Parathyroid adenoma (tissue), 2 donors: ENCODE measurements around the gene TMEM182.

Source experiments
- H2AFZ ChIP-seq: fragments of 300-600 bp; sonication (generic); one replicate; pipeline ENCODE4 v1.7.0; 2017; ENCODE audit warnings: antibody characterized with exemption, mild to moderate bottlenecking
- H3K27ac ChIP-seq: fragments of 300-600 bp; sonication (generic); one replicate; pipeline ENCODE4 v1.7.0; 2017
- H3K27me3 ChIP-seq: fragments of 300-600 bp; sonication (generic); one replicate; pipeline ENCODE4 v1.7.0; 2017; ENCODE audit warnings: low read length; ENCODE audit not compliant: control insufficient read depth, insufficient read depth
- H3K36me3 ChIP-seq: fragments of 300-600 bp; sonication (generic); one replicate; pipeline ENCODE4 v1.7.0; 2017; ENCODE audit warnings: low read length; ENCODE audit not compliant: control insufficient read depth, insufficient read depth
- H3K4me1 ChIP-seq: fragments of 300-600 bp; sonication (generic); one replicate; pipeline ENCODE4 v1.7.0; 2017; ENCODE audit warnings: control low read depth
- H3K4me2 ChIP-seq: fragments of 300-600 bp; sonication (generic); one replicate; pipeline ENCODE4 v1.7.0; 2017; ENCODE audit warnings: low read length
- H3K4me3 ChIP-seq: fragments of 300-600 bp; sonication (generic); one replicate; pipeline ENCODE4 v1.7.0; 2017; ENCODE audit warnings: low read depth, low read length
- H3K79me2 ChIP-seq: fragments of 300-600 bp; sonication (generic); one replicate; pipeline ENCODE4 v1.7.0; 2017; ENCODE audit warnings: control low read depth
- H3K9ac ChIP-seq: fragments of 300-600 bp; sonication (generic); one replicate; pipeline ENCODE4 v1.7.0; 2017; ENCODE audit warnings: mild to moderate bottlenecking
- H3K9me3 ChIP-seq: fragments of 300-600 bp; sonication (generic); one replicate; pipeline ENCODE4 v1.7.0; 2017; ENCODE audit warnings: low read length; ENCODE audit not compliant: control insufficient read depth
- CTCF ChIP-seq: fragments of 300-600 bp; sonication (generic); IDR thresholded peaks from one replicate; pipeline ENCODE4 v1.7.0; 2017; ENCODE audit warnings: antibody characterized with exemption, mild to moderate bottlenecking
- donor health status: primary hyperparathyroidism.

TMEM182 gene

GRCh38 chr2:102761763-102762162 lies at the start of gene TMEM182:
Gene TMEM182, plus strand, starts transcription at chr2:102762031. Its CDS starts 187 bp downstream, at chr2:102762218.
- Histone ChIP-seq H3K4me1 (no peaks in the 10 kb centered on the region), H3K9me3 (no peaks in the 10 kb centered on the region), H2AFZ (no peak within 1 kb of the TSS), H3K4me2 (no peak within 1 kb of the TSS), H3K4me3 (no peak within 1 kb of the TSS), H3K36me3 (no peaks in the 10 kb centered on the region), H3K9ac (no peak within 1 kb of the TSS), H3K79me2 (no peaks in the 10 kb centered on the region), H3K27me3 (no peaks in the 10 kb centered on the region), H3K27ac (no peak within 1 kb of the TSS)
- TF ChIP-seq CTCF, result no peak

GRCh38 chr2:102717308-102718018 lies 44.4 kb upstream of the TMEM182 start:
- Histone ChIP-seq H3K4me2 (no peak overlapping the region), H2AFZ (no peak overlapping the region), H3K4me3 (no peak overlapping the region), H3K27ac (no peak overlapping the region), H3K9ac (no peak overlapping the region), H3K36me3 (no peaks in the 10 kb centered on the region), H3K27me3 (no peaks in the 10 kb centered on the region), H3K4me1 (no peaks in the 10 kb centered on the region), H3K79me2 (no peaks in the 10 kb centered on the region), H3K9me3 (no peaks in the 10 kb centered on the region)
- no peak for TF ChIP-seq CTCF

GRCh38 chr2:102718387-102719316 lies 43.2 kb upstream of the TMEM182 start:
- no peaks in the 10 kb centered on the region for H3K27me3 ChIP-seq
- no peak overlapping the region for H2AFZ ChIP-seq
- no peak overlapping the region for H3K4me3 ChIP-seq
- no peaks in the 10 kb centered on the region for H3K36me3 ChIP-seq
- no peak overlapping the region for H3K4me2 ChIP-seq
- H3K27ac ChIP-seq, result no peak overlapping the region
- H3K4me1 ChIP-seq, result no peaks in the 10 kb centered on the region
- H3K79me2 ChIP-seq, result no peaks in the 10 kb centered on the region
- H3K9ac ChIP-seq, result no peak overlapping the region
- TF ChIP-seq CTCF, result no peak
- no peaks in the 10 kb centered on the region for H3K9me3 ChIP-seq

GRCh38 chr2:102724016-102724490 lies 37.8 kb upstream of the TMEM182 start:
- no peaks in the 10 kb centered on the region for H3K27me3 ChIP-seq
- TF ChIP-seq CTCF, result no peak
- H3K4me3 ChIP-seq, result no peak overlapping the region
- no peak overlapping the region for H3K27ac ChIP-seq
- H3K9me3 ChIP-seq, result no peaks in the 10 kb centered on the region
- no peak overlapping the region for H3K4me2 ChIP-seq
- no peak overlapping the region for H3K9ac ChIP-seq
- H3K4me1 ChIP-seq, result peaks cover 6% of the 10 kb centered on the region
- no peaks in the 10 kb centered on the region for H3K36me3 ChIP-seq
- no peak overlapping the region for H2AFZ ChIP-seq
- H3K79me2 ChIP-seq, result no peaks in the 10 kb centered on the region
